Measurements from ENCODE around the gene FMO5. TPM values are rescaled to one million over a fixed set of nuclear protein-coding genes. Genes with fewer than 3 reads are reported as not detected.
A peak's percentile ranks its signal among the peaks of the same experiment; 100 is the strongest.

The FMO5 gene
- total and polyA plus RNA-seq, 2 of the 13 experiments (the other 11 are each of a cell fraction or from before 2014, with no cell fraction given): 48.2 to 149 TPM

DNA sequence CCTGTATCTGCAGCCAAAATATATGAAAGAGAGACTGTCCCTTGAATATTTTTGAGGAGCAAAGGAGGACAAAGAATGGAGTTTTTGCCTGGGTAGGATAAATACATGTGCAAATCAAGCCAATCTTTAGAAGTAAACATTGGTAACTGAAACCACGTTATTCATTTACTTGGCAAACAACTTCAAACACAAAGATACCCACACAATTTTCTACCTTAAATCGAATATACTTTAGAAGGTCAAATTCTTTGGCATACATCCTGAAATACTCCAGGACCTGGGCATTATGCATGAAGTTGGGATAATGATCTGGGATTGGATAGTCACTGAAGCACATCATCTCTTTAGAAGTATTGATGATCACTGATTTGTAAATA, 9.6 kb downstream of the FMO5 start (continued):
- TF ChIP-seq, protein P1, sequence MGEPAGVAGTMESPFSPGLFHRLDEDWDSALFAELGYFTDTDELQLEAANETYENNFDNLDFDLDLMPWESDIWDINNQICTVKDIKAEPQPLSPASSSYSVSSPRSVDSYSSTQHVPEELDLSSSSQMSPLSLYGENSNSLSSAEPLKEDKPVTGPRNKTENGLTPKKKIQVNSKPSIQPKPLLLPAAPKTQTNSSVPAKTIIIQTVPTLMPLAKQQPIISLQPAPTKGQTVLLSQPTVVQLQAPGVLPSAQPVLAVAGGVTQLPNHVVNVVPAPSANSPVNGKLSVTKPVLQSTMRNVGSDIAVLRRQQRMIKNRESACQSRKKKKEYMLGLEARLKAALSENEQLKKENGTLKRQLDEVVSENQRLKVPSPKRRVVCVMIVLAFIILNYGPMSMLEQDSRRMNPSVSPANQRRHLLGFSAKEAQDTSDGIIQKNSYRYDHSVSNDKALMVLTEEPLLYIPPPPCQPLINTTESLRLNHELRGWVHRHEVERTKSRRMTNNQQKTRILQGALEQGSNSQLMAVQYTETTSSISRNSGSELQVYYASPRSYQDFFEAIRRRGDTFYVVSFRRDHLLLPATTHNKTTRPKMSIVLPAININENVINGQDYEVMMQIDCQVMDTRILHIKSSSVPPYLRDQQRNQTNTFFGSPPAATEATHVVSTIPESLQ (CRISPR knock-in tag; conservative IDR thresholded peaks at IDR 0.05): no peak
- TF ChIP-seq SRSF1 (optimal IDR thresholded peaks at IDR 0.05; ENCODE audit: low read depth, low read length) (no peak), FOXM1 (CRISPR knock-in tag; IDR thresholded peaks at IDR 0.05) (no peak), CREM (IDR thresholded peaks at IDR 0.05) (peak; percentile 89), CREM (CRISPR knock-in tag; IDR thresholded peaks at IDR 0.05) (no peak), MED13 (CRISPR knock-in tag; IDR thresholded peaks at IDR 0.05) (peak; percentile 79; the same call in 1 of the 2 replicates), KDM5A (IDR thresholded peaks at IDR 0.05; ENCODE audit: borderline replicate concordance, low read length) (no peak; the same call in 1 of the 2 replicates)
- TF ChIP-seq, protein P2, sequence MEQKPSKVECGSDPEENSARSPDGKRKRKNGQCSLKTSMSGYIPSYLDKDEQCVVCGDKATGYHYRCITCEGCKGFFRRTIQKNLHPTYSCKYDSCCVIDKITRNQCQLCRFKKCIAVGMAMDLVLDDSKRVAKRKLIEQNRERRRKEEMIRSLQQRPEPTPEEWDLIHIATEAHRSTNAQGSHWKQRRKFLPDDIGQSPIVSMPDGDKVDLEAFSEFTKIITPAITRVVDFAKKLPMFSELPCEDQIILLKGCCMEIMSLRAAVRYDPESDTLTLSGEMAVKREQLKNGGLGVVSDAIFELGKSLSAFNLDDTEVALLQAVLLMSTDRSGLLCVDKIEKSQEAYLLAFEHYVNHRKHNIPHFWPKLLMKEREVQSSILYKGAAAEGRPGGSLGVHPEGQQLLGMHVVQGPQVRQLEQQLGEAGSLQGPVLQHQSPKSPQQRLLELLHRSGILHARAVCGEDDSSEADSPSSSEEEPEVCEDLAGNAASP (CRISPR knock-in tag; IDR thresholded peaks at IDR 0.05; ENCODE audit: borderline replicate concordance): peak; percentile 85; the same call in 1 of the 2 replicates
- TF ChIP-seq, protein P3, sequence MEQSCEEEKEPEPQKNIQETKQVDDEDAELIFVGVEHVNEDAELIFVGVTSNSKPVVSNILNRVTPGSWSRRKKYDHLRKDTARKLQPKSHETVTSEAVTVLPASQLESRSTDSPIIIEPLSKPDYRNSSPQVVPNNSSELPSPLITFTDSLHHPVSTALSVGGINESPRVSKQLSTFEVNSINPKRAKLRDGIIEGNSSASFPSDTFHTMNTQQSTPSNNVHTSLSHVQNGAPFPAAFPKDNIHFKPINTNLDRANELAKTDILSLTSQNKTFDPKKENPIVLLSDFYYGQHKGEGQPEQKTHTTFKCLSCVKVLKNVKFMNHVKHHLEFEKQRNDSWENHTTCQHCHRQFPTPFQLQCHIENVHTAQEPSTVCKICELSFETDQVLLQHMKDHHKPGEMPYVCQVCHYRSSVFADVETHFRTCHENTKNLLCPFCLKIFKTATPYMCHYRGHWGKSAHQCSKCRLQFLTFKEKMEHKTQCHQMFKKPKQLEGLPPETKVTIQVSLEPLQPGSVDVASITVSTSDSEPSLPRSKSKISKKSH (CRISPR knock-in tag; IDR thresholded peaks at IDR 0.05; ENCODE audit: borderline replicate concordance): no peak
- TF ChIP-seq, protein P4, sequence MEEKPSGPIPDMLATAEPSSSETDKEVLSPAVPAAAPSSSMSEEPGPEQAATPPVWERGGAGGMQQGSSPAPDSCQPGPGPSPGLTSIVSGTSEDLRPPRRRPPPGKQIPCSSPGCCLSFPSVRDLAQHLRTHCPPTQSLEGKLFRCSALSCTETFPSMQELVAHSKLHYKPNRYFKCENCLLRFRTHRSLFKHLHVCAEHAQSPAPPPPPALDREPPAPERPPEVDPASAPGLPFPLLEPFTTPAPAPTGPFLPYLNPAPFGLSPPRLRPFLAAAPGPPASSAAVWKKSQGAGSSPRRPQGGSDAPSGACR (CRISPR knock-in tag; IDR thresholded peaks at IDR 0.05): no peak
- TF ChIP-seq, protein P5, sequence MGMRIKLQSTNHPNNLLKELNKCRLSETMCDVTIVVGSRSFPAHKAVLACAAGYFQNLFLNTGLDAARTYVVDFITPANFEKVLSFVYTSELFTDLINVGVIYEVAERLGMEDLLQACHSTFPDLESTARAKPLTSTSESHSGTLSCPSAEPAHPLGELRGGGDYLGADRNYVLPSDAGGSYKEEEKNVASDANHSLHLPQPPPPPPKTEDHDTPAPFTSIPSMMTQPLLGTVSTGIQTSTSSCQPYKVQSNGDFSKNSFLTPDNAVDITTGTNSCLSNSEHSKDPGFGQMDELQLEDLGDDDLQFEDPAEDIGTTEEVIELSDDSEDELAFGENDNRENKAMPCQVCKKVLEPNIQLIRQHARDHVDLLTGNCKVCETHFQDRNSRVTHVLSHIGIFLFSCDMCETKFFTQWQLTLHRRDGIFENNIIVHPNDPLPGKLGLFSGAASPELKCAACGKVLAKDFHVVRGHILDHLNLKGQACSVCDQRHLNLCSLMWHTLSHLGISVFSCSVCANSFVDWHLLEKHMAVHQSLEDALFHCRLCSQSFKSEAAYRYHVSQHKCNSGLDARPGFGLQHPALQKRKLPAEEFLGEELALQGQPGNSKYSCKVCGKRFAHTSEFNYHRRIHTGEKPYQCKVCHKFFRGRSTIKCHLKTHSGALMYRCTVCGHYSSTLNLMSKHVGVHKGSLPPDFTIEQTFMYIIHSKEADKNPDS (CRISPR knock-in tag; IDR thresholded peaks at IDR 0.05): peak; percentile 89; the same call in 1 of the 2 replicates
- TF ChIP-seq, protein P6, sequence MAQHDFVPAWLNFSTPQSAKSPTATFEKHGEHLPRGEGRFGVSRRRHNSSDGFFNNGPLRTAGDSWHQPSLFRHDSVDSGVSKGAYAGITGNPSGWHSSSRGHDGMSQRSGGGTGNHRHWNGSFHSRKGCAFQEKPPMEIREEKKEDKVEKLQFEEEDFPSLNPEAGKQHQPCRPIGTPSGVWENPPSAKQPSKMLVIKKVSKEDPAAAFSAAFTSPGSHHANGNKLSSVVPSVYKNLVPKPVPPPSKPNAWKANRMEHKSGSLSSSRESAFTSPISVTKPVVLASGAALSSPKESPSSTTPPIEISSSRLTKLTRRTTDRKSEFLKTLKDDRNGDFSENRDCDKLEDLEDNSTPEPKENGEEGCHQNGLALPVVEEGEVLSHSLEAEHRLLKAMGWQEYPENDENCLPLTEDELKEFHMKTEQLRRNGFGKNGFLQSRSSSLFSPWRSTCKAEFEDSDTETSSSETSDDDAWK (CRISPR knock-in tag; IDR thresholded peaks at IDR 0.05): no peak
- TF ChIP-seq, protein P7, sequence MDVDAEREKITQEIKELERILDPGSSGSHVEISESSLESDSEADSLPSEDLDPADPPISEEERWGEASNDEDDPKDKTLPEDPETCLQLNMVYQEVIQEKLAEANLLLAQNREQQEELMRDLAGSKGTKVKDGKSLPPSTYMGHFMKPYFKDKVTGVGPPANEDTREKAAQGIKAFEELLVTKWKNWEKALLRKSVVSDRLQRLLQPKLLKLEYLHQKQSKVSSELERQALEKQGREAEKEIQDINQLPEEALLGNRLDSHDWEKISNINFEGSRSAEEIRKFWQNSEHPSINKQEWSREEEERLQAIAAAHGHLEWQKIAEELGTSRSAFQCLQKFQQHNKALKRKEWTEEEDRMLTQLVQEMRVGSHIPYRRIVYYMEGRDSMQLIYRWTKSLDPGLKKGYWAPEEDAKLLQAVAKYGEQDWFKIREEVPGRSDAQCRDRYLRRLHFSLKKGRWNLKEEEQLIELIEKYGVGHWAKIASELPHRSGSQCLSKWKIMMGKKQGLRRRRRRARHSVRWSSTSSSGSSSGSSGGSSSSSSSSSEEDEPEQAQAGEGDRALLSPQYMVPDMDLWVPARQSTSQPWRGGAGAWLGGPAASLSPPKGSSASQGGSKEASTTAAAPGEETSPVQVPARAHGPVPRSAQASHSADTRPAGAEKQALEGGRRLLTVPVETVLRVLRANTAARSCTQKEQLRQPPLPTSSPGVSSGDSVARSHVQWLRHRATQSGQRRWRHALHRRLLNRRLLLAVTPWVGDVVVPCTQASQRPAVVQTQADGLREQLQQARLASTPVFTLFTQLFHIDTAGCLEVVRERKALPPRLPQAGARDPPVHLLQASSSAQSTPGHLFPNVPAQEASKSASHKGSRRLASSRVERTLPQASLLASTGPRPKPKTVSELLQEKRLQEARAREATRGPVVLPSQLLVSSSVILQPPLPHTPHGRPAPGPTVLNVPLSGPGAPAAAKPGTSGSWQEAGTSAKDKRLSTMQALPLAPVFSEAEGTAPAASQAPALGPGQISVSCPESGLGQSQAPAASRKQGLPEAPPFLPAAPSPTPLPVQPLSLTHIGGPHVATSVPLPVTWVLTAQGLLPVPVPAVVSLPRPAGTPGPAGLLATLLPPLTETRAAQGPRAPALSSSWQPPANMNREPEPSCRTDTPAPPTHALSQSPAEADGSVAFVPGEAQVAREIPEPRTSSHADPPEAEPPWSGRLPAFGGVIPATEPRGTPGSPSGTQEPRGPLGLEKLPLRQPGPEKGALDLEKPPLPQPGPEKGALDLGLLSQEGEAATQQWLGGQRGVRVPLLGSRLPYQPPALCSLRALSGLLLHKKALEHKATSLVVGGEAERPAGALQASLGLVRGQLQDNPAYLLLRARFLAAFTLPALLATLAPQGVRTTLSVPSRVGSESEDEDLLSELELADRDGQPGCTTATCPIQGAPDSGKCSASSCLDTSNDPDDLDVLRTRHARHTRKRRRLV (CRISPR knock-in tag; IDR thresholded peaks at IDR 0.05): no peak

All from HepG2 (cell line).